Breast epithelium (tissue), 3 donors: ENCODE data around the gene ZNF398.

ENCODE experiments used
- CTCF ChIP-seq, 3 donors: fragments of 450-650 bp; IDR thresholded peaks; one replicate each; pipeline ENCODE4 v1.5.1; 2016 to 2017; ENCODE audit warnings: antibody characterized with exemption in 3 of 3, mild to moderate bottlenecking in 3 of 3, moderate library complexity in 3 of 3
- POLR2A ChIP-seq: fragments of 450-650 bp; IDR thresholded peaks from one replicate; pipeline ENCODE4 v1.6.1; 2016; ENCODE audit warnings: antibody characterized with exemption, mild to moderate bottlenecking, moderate library complexity
- POLR2AphosphoS5 ChIP-seq, 3 donors: sonication (generic); formaldehyde crosslinking; IDR thresholded peaks; one replicate each; pipeline ENCODE4 v1.6.1; 2017; ENCODE audit warnings: antibody characterized with exemption in 3 of 3

DNA sequence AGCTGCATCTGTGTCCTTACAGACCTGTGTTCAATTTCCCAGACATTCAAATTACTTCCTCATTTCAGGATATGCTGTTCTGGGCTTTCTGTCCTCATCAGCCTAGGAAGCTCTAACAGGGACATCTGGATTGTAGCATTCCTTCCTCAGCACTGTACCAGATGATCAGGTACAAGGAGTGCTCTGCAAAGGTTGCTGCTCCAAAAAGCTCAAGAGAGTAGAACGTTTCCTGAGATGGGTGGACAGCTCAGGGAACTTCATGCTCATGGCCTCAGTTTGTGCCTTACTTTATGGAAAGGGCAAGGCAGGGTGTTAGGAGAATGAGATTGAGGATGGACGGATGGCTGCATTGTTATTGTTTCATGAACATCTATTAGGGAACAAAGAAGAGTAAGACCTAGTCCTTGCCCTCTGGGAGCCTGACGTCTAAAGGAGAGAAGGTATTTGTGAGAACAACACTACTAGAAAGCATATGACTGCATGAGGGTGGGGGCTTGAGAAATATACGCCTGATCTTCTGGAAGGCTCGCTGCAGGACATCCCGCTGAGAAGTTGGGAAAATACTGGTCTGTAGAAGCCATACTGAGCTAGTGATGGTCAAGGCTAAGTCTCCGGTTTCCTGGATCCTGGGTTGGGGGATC lies 81.7 kb downstream of the ZNF398 start:
- TF ChIP-seq POLR2AphosphoS5 (IDR thresholded peaks at IDR 0.05), result no peak
- TF ChIP-seq CTCF (IDR thresholded peaks at IDR 0.05), result no peak
- TF ChIP-seq POLR2A, result no peak
